GM19452 (cell line): ENCODE data around the gene NTF3.

Source experiments
- ATAC-seq: cut with Tn5 transposase; IDR thresholded peaks from one replicate; pipeline ENCODE4 v1.9.1; 2021; ENCODE audit not compliant: unreplicated experiment

The NTF3 gene

DNA sequence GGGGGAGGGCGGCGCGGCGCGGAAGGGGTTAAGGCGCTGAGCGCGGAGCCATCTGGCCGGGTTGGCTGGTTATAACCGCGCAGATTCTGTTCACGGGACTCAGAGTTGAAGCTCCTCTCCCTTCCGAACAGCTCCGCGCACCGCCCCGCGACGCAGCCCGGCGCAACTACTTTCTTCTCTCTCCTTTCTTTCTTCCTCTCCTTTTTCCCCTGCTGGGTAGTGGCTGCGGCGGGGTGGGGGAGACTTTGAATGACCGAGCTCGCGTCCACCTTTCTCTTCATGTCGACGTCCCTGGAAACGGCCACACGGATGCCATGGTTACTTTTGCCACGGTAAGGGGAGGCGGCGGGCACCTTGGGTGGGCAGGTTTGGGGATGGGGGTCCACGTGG, at the start of gene NTF3:
Gene NTF3 (plus strand): TSS at position 98 of the 390 bp plus-strand sequence. CDS start 217 bp downstream, at position 315.
- no peak for ATAC-seq

DNA sequence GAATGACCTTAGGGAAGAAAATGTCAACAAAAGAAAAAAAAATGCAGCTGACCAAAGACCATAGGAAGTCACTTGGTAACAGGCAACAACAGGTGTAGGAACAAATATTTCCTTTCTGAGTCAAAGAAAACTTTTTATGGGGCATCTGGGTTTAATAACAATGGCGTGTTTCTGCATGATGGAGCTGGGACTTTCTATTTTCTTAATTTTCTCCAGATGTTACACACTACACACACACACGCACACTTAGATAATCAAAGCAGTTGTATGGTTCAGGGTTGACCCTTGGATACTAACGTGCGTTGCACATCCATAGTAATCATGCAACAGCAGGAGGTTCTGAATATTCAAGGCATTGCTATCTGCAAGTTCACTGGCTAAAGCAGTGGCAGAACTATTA, 47.9 kb upstream of the NTF3 start:
- ATAC-seq = no peak

GRCh38 chr12:5388581-5389535, 43.0 kb upstream of the NTF3 start:
- ATAC-seq = no peak

- ATAC-seq = no peak
These were observed 41.6 kb upstream of the NTF3 start for GRCh38 chr12:5390174-5390799.

- ATAC-seq = no peak
These were observed 40.3 kb upstream of the NTF3 start for GRCh38 chr12:5391653-5392052.

- no peak for ATAC-seq
These were observed 38.9 kb upstream of the NTF3 start for GRCh38 chr12:5392961-5393360.

- ATAC-seq = no peak
These were observed 36.3 kb upstream of the NTF3 start for GRCh38 chr12:5395443-5396271.

GRCh38 chr12:5396541-5396940, 35.4 kb upstream of the NTF3 start:
- ATAC-seq = no peak

DNA sequence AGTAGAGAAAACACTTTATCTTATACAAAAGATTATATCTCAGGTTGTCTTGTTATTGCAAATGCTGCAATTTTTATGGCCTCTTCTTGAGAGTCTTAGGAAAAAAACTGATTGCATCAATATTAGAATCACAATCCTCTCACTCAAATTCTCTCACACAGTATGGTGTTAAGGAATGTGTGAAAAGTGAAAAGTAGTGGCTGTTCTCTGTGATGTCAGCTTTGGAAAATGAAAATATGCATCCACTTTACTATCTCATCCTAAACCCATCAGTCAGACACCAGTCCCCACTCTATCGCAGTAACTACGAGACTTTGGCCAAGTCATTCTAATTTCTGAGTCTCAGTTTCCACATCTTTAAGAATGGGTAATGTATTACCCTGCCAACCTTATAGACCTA, 32.6 kb upstream of the NTF3 start:
- no peak for ATAC-seq

DNA sequence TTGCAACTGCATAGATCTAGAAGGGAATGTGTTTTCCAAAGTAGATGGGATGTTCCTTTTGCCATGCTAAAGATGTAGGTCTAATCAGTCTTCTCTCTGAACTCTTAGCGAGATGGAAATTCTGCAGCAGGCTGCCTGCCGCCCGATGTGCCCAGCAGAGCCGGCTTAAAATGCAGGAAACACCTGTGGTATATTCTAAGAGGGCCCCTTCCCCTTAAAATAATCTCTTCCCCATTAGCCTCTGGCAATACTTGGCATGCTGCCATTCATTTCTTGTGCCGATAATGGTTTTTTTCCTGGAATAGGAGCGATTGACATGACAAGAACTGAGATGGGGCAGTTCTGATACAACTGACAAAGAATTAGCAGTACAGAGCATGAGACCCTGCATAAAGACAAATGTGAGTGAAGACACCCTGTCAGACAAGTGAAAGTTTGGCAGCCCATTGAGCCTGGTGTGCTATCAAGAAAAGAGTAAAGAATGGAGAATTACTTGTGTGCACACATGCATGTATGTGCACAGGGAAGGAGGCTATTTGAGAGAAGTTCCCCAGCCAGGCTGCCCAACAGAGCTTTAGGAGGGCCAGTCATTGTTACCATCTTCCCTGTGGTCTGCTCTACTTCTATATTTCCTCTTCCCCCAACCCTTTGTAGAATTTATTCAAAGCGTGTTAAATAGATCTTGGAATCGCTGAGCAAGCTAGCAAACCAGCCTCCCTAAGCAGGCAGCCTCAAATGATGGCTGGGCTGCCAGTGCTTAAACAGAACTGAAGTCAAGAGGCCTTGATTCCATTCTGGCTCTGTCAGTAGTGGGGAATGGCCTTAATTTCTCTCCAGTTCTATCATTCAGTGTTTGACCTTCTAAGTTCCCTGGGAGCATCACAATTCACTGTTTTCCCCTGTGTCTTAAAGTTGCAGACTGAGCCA, 29.6 kb upstream of the NTF3 start:
- ATAC-seq = no peak

GRCh38 chr12:5403411-5403810, 28.5 kb upstream of the NTF3 start:
- ATAC-seq = no peak

GRCh38 chr12:5407034-5407856, 24.7 kb upstream of the NTF3 start:
- ATAC-seq = no peak

DNA sequence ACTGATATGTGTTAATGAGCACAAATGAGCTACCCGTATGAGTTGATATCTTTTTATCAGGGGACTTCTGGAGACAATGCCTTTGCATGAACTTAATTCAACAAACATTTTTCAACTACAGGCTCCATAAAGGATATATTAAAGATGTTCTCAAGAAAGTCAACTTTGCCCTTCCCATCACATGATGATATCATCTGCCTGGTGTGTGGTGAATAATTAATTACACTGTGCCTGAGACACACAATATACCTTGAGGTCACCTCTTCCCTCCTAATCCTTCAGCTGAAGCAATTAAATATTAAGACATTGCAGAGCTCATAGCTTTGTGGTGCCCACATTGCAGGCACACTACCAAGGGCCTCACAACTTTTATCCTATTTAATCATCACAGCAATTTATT, 22.3 kb upstream of the NTF3 start:
- ATAC-seq = no peak

DNA sequence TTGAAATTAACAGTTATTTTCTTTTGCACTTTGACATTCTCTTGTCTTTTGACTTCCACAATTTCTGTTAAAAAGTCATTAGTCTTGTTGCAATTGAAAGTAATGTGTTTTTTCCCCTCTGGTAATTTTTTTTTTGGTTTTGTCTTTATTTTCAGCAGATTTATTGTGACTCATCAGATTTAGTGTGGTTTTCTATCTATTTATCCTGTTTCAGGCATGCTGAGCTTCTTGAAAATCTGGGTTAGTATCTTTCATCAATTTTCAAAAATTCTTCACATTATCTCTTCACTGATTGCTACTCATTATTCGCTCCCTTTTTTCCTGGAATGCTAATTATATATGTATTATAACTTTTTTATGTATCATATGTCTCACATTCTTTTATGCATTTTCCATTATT, 15.3 kb upstream of the NTF3 start:
- no peak for ATAC-seq

DNA sequence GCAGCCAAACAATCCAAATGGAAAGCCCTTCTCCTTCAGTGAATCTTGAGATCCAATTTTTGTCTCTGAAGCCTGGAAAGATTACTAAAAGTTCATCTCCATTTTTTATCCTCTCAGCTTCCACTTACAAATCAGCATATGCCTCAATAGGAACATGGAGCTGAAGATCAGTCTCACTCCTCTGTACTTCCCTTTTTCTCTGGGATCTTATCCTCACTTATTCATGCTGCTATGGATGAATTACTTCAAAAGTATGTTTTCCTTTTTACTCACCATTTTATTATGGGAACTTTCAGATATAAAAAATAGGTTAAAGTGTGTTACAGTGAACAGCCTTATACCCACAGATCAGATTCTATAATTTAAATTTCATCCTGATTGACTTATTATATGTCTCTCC, 14.4 kb upstream of the NTF3 start:
- no peak for ATAC-seq

DNA sequence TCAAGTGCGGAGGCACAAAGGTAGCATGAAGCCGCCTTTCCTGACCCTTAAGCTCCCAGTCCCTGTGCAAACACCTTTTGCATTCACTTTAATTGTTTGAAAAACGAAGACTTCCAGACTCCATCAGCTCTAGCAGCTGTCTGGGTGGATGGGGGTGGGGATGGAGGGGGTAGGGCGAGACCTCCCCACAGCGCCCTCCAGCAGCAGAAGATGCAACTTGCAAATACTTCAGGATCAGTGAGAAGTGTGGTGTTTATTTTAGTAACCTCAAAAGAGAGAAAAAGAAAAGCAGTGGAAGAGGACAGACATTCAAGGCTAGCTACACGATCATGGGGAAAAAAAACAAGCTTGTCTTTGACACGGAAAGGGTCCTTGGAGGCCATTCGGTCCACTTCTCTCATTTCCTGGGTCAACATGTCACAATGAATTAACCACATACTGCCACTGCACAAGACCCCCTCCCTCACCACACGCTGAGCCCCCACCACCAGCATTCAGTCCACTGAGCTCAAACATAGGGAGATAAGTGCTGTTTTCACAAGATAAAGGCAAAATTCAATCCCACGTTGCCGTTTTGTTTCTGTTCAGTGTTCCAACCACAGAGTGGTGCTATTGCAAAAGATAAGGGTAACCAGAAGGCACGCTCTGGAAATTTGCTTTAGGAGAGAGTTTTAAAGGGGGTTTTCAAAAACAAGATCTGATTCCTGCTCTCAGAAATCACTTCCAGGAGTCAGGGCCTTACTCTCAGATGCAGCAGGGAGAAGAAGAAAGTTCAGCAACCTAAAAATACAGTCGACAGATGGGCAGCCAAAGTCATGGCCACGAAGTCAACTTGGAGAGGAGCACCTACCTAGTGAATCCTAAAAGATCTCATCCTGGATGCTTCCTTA, 3.3 kb upstream of the NTF3 start:
- no peak for ATAC-seq

- no peak for ATAC-seq
These were observed 2.0 kb upstream of the NTF3 start for GRCh38 chr12:5429741-5430557.
